HG03097 (cell line): Measurements from ENCODE around the gene SWSAP1.
"Not testable (repeated sequence)": the region's sequence is repeated elsewhere in the genome, so short reads cannot be mapped to it uniquely, and the experiment has no call there.

Experiments
- ATAC-seq: cut with Tn5 transposase; IDR thresholded peaks from one replicate; pipeline ENCODE4 v1.9.1; 2021; ENCODE audit not compliant: unreplicated experiment, low FRiP score

The SWSAP1 gene

GRCh38 chr19:11374433-11375142 lies at the start of gene SWSAP1:
Gene SWSAP1, plus strand, starts transcription at chr19:11374666. Its CDS starts 15 bp downstream, at chr19:11374681.
- ATAC-seq, result peak; percentile 86

GRCh38 chr19:11324748-11325389 lies 49.6 kb upstream of the SWSAP1 start:
- ATAC-seq, result no peak

- ATAC-seq, result no peak
These were observed 48.9 kb upstream of the SWSAP1 start for GRCh38 chr19:11325544-11325943.

- no peak for ATAC-seq
These were observed 44.3 kb upstream of the SWSAP1 start for GRCh38 chr19:11330127-11330526.

- ATAC-seq, result no peak
These were observed 43.0 kb upstream of the SWSAP1 start for GRCh38 chr19:11331502-11331901.

- ATAC-seq, result no peak
These were observed 41.6 kb upstream of the SWSAP1 start for GRCh38 chr19:11332822-11333221.

GRCh38 chr19:11333838-11334237 lies 40.6 kb upstream of the SWSAP1 start:
- not testable (repeated sequence) for ATAC-seq

- no peak for ATAC-seq
These were observed 38.9 kb upstream of the SWSAP1 start for GRCh38 chr19:11335449-11336146.

GRCh38 chr19:11337080-11337479 lies 37.4 kb upstream of the SWSAP1 start:
- ATAC-seq, result no peak

GRCh38 chr19:11338121-11338520 lies 36.3 kb upstream of the SWSAP1 start:
- no peak for ATAC-seq

- no peak for ATAC-seq
These were observed 35.8 kb upstream of the SWSAP1 start for GRCh38 chr19:11338569-11339253.

- ATAC-seq, result no peak
These were observed 35.0 kb upstream of the SWSAP1 start, which contains the start of gene RAB3D for GRCh38 chr19:11339254-11340098. Gene RAB3D, minus strand, starts transcription at chr19:11339657. Its CDS starts 2,258 bp downstream, at chr19:11337399.

GRCh38 chr19:11340099-11340467 lies 34.4 kb upstream of the SWSAP1 start:
- not testable (repeated sequence) for ATAC-seq

GRCh38 chr19:11342429-11342828 lies 32.0 kb upstream of the SWSAP1 start:
- no peak for ATAC-seq

- ATAC-seq, result no peak
These were observed 29.2 kb upstream of the SWSAP1 start for GRCh38 chr19:11345122-11345803.

- ATAC-seq, result peak; percentile 92
These were observed 28.1 kb upstream of the SWSAP1 start, which contains the start of the genes CCDC159 and TMEM205 for GRCh38 chr19:11346104-11346940. Gene CCDC159, plus strand, starts transcription at chr19:11346519. Its CDS starts 88 bp downstream, at chr19:11346607. Gene TMEM205, minus strand, starts transcription at chr19:11346268. Its CDS starts 649 bp downstream, at chr19:11345619.

- ATAC-seq, result no peak
These were observed 26.9 kb upstream of the SWSAP1 start for GRCh38 chr19:11347546-11348039.

- no peak for ATAC-seq
These were observed 25.3 kb upstream of the SWSAP1 start for GRCh38 chr19:11349171-11349570.
